Parathyroid adenoma (tissue), 2 donors: ENCODE measurements around the gene PRRT4.

ENCODE experiments used
- H2AFZ ChIP-seq: fragments of 300-600 bp; sonication (generic); one replicate; pipeline ENCODE4 v1.7.0; 2017; ENCODE audit warnings: antibody characterized with exemption, mild to moderate bottlenecking
- H3K27ac ChIP-seq: fragments of 300-600 bp; sonication (generic); one replicate; pipeline ENCODE4 v1.7.0; 2017
- H3K27me3 ChIP-seq: fragments of 300-600 bp; sonication (generic); one replicate; pipeline ENCODE4 v1.7.0; 2017; ENCODE audit warnings: low read length; ENCODE audit not compliant: control insufficient read depth, insufficient read depth
- H3K36me3 ChIP-seq: fragments of 300-600 bp; sonication (generic); one replicate; pipeline ENCODE4 v1.7.0; 2017; ENCODE audit warnings: low read length; ENCODE audit not compliant: control insufficient read depth, insufficient read depth
- H3K4me1 ChIP-seq: fragments of 300-600 bp; sonication (generic); one replicate; pipeline ENCODE4 v1.7.0; 2017; ENCODE audit warnings: control low read depth
- H3K4me2 ChIP-seq: fragments of 300-600 bp; sonication (generic); one replicate; pipeline ENCODE4 v1.7.0; 2017; ENCODE audit warnings: low read length
- H3K4me3 ChIP-seq: fragments of 300-600 bp; sonication (generic); one replicate; pipeline ENCODE4 v1.7.0; 2017; ENCODE audit warnings: low read depth, low read length
- H3K79me2 ChIP-seq: fragments of 300-600 bp; sonication (generic); one replicate; pipeline ENCODE4 v1.7.0; 2017; ENCODE audit warnings: control low read depth
- H3K9ac ChIP-seq: fragments of 300-600 bp; sonication (generic); one replicate; pipeline ENCODE4 v1.7.0; 2017; ENCODE audit warnings: mild to moderate bottlenecking
- H3K9me3 ChIP-seq: fragments of 300-600 bp; sonication (generic); one replicate; pipeline ENCODE4 v1.7.0; 2017; ENCODE audit warnings: low read length; ENCODE audit not compliant: control insufficient read depth
- TF ChIP-seq, protein P1 (sequence below): fragments of 300-600 bp; sonication (generic); IDR thresholded peaks from one replicate; pipeline ENCODE4 v1.7.0; 2017; ENCODE audit warnings: antibody characterized with exemption, mild to moderate bottlenecking
- donor health status: primary hyperparathyroidism.

PRRT4 gene

DNA sequence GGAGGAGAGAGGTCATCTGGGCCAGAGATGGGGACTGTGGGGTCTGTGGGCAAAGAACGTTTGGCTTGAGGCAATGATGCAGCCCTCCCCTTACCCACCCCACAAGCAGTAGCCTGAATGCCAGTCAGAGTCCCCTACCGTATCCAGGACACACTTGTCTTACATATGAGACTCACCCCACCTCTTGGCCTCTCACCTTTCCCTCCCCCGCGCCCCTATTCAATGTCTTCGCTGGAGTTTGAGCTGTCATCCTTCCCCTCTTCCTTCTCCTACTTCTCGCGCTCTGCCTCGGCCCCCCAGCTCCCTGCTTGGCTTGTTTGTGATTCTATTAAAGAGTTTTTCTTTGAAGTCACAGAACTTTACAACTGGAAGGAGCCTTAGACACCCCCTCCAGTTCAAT lies 8.9 kb downstream of the PRRT4 start:
- Histone ChIP-seq H3K36me3 (no peaks in the 10 kb centered on the region), H3K9me3 (no peaks in the 10 kb centered on the region), H3K9ac (no peak overlapping the region), H3K4me2 (no peak overlapping the region), H2AFZ (no peak overlapping the region), H3K79me2 (no peaks in the 10 kb centered on the region), H3K4me3 (no peak overlapping the region), H3K27me3 (no peaks in the 10 kb centered on the region), H3K27ac (no peak overlapping the region), H3K4me1 (no peaks in the 10 kb centered on the region)
- TF ChIP-seq, protein P1, sequence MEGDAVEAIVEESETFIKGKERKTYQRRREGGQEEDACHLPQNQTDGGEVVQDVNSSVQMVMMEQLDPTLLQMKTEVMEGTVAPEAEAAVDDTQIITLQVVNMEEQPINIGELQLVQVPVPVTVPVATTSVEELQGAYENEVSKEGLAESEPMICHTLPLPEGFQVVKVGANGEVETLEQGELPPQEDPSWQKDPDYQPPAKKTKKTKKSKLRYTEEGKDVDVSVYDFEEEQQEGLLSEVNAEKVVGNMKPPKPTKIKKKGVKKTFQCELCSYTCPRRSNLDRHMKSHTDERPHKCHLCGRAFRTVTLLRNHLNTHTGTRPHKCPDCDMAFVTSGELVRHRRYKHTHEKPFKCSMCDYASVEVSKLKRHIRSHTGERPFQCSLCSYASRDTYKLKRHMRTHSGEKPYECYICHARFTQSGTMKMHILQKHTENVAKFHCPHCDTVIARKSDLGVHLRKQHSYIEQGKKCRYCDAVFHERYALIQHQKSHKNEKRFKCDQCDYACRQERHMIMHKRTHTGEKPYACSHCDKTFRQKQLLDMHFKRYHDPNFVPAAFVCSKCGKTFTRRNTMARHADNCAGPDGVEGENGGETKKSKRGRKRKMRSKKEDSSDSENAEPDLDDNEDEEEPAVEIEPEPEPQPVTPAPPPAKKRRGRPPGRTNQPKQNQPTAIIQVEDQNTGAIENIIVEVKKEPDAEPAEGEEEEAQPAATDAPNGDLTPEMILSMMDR, result no peak

DNA sequence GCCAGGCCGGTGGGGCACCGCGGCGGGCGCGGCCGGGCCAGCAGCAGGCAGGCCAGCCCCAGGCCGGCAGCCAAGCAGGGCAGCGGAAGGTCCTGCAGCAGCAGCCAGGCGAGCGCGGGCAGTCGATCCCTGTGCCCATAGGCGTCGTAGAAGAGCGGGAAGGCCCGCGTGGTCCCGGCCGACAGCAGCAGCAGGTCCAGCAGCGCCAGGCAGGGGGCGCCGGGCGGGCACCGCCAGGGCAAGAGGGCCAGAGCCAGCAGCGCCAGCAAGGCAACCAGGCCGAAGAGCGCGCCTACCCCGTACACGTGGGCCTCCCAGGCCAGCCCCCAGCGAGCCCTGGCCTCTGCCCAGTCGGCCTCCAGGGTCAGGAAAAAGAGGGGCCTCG lies 9.3 kb downstream of the PRRT4 start:
- Histone ChIP-seq H3K79me2 (no peaks in the 10 kb centered on the region), H3K4me3 (no peak overlapping the region), H3K36me3 (no peaks in the 10 kb centered on the region), H3K27ac (no peak overlapping the region), H3K4me2 (no peak overlapping the region), H3K4me1 (no peaks in the 10 kb centered on the region), H3K9ac (no peak overlapping the region), H3K9me3 (no peaks in the 10 kb centered on the region), H2AFZ (peak overlapping the region; percentile 53), H3K27me3 (no peaks in the 10 kb centered on the region)
- TF ChIP-seq, protein P1, result peak; percentile 24

DNA sequence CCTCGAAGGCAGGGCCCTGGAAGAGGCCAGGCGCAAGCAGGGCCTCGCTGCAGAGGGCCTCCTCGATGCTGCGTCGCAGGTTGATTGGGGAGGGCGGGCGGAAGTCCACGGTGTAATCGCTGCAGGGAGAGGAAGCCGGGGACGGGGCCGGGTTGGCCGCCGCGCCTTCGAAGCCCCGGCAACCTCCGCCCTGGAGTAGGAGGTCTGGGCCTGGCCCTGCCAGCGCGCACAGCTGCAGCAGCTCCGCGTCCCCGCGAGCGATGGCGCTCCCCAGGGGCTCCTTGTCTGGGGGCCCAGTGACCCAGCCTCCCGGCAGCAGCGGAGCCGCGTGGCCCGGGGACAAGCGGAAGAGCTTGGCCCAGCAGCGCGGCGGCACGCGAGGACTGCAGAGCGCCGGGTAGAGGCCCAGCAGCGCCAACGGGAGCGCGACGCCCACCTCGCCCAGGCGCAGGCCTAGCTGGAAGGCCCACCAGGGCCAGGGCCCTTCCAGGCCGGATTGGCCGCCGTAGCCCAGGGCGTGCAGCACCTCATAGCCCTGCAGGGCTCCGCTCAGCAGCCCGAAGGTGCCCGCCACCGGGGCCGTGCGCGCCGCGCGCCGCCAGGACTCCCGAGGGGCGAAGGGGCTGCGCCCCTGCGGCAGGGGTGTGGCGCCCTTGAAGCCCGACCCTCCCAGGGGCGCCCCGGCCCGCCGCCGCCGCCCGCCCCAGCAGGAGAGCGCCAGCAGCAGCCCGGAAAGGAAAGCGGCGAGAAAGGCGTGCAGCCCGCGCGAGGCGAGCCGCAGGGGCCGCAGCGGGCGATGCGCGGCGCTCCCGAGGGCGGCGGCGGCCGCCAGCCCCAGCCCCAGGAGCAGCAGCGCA lies 10.0 kb downstream of the PRRT4 start:
- Histone ChIP-seq H3K27ac (no peak overlapping the region), H3K4me1 (no peaks in the 10 kb centered on the region), H3K4me3 (no peak overlapping the region), H3K9ac (no peak overlapping the region), H3K9me3 (no peaks in the 10 kb centered on the region), H3K36me3 (no peaks in the 10 kb centered on the region), H3K79me2 (no peaks in the 10 kb centered on the region), H3K4me2 (no peak overlapping the region), H3K27me3 (no peaks in the 10 kb centered on the region), H2AFZ (peak overlapping the region; percentile 38)
- TF ChIP-seq, protein P1, result no peak

DNA sequence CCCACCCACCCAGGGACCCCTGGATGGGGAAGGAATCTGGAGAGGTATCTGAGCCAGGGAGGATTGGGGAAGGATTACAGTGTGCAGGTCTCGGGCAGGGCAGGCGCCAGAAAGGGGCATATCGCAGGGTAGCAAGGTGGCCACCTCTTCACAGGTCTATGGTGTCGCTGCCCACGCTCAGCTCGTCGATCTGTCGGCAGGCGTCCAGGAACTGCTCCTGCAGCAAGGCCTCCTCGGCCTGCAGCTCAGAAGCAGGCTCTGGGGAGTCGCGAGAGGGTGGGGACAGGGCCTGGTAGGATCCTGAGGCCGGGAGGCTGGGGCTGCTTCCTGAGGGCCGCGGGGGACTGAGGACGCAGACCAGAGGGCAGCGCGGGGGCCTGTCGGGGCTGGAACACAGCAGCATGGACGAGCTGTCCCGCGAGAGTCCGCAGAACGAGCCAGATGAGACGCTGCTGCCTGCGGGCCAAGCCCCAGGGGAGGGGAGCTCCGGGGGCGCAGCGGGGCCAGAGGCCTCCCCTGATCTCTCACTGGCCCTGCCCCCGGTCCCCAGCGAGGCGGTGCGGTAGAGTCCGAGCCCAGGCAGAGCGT lies 10.7 kb downstream of the PRRT4 start:
- no peaks in the 10 kb centered on the region for H3K9me3 ChIP-seq
- no peaks in the 10 kb centered on the region for H3K79me2 ChIP-seq
- H3K9ac ChIP-seq, result no peak overlapping the region
- no peak overlapping the region for H3K4me3 ChIP-seq
- no peaks in the 10 kb centered on the region for H3K4me1 ChIP-seq
- TF ChIP-seq, protein P1, result no peak
- no peak overlapping the region for H3K27ac ChIP-seq
- no peaks in the 10 kb centered on the region for H3K27me3 ChIP-seq
- no peaks in the 10 kb centered on the region for H3K36me3 ChIP-seq
- no peak overlapping the region for H3K4me2 ChIP-seq
- H2AFZ ChIP-seq, result no peak overlapping the region
